ENCODE measurements around the gene DGLUCY. TPM values are rescaled to one million over a fixed set of nuclear protein-coding genes. Genes with fewer than 3 reads are reported as not detected.

Gene DGLUCY
- total and polyA plus RNA-seq, 2 of the 8 experiments (the other 6 are each of a cell fraction or from before 2014, with no cell fraction given) = 24.9 to 31.8 TPM

DNA sequence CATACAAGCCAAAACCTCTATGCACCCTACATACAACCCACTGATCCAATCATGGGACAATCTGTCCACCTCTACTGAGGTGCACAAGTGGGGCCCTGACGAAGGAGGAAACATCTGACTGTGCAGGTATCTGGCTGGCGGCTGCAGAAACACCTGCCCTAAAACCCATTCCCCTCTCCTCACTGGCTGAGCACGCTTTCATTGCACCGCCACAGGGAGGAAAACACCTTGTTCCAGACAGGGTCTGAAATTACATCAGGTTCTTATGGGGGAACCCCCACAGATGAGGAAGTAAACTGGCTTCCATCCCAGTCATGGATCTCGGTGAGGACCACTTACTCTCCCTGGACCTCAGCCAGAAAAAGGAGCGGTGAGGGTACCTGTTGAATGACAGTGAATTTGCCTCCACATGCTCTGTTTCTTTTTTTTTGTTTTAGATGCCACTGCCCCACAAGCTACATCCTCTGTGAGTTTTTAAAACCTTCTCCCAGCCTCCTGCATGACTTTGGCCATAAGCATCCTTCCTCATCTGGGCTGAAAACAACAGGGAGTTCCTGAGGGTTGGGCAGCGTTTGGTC lies 23.8 kb upstream of the DGLUCY start:
- no peak for DNase-seq (ENCODE audit: low read depth in 1 of 2, low spot score in 2 of 2)
- H3K4me1 ChIP-seq (replicated peaks in 1 of 4; ENCODE audit: control insufficient read depth in 3 of 4, insufficient read depth in 4 of 4, low read length in 3 of 4) = no peaks in the 10 kb centered on the region
- no peak for FAIRE-seq
- H3K4me2 ChIP-seq (ENCODE audit: insufficient read depth in 1 of 2, low read depth in 2 of 2, low read length in 2 of 2) = no peak overlapping the region
- H3K4ac ChIP-seq (replicated peaks; ENCODE audit: insufficient read length, low read depth, low read length) = no peak overlapping the region
- H3K9me3 ChIP-seq (ENCODE audit: insufficient read depth in 2 of 2, low read depth in 1 of 2, low read length in 1 of 2) = no peaks in the 10 kb centered on the region
- H3K36me3 ChIP-seq (ENCODE audit: control insufficient read depth in 2 of 4, insufficient read depth in 4 of 4, low read length in 3 of 4) = no peaks in the 10 kb centered on the region
- H4K8ac ChIP-seq (ENCODE audit: extremely low read depth, insufficient read depth, low read length) = no peak overlapping the region
- no peak overlapping the region for H2BK5ac ChIP-seq (ENCODE audit: low read depth, low read length)
- no peaks in the 10 kb centered on the region for H3K79me2 ChIP-seq (ENCODE audit: control insufficient read depth in 1 of 2, insufficient read depth in 2 of 2, low read length in 2 of 2)
- H4K91ac ChIP-seq (replicated peaks; ENCODE audit: insufficient read length, low read length) = no peak overlapping the region
- H4K5ac ChIP-seq (ENCODE audit: insufficient read length, low read depth, low read length) = no peak overlapping the region
- H2BK120ac ChIP-seq (replicated peaks; ENCODE audit: low read depth, low read length) = no peak overlapping the region
- no peak overlapping the region for H3K9ac ChIP-seq (replicated peaks in 1 of 4; ENCODE audit: extremely low read depth in 1 of 4, low read depth in 3 of 4, low read length in 3 of 4)
- ChIA-PET CTCF (ENCODE audit: partially characterized antibody) (interaction anchor here (0.8 kb wide), 1 partner anchor 36 kb away, joined by 4 read pairs; no protein-coding TSS in a partner anchor), POLR2A (ENCODE audit: partially characterized antibody) (no interaction called here)
- H3K56ac ChIP-seq (replicated peaks; ENCODE audit: insufficient read length, low read depth, low read length) = no peak overlapping the region
- no peaks in the 10 kb centered on the region for H3K23me2 ChIP-seq (ENCODE audit: low read depth, low read length)
- no peaks in the 10 kb centered on the region for H4K20me1 ChIP-seq (replicated peaks in 1 of 2; ENCODE audit: control insufficient read depth in 1 of 2, insufficient read depth in 2 of 2, low read length in 2 of 2)
- H3K79me1 ChIP-seq (ENCODE audit: low read depth, low read length) = no peaks in the 10 kb centered on the region
- H3K14ac ChIP-seq (ENCODE audit: insufficient read length) = no peak overlapping the region
- H3K4me3 ChIP-seq (ENCODE audit: extremely low read depth in 1 of 4, insufficient read depth in 2 of 4, low read depth in 3 of 4, low read length in 4 of 4) = no peak overlapping the region
- no peak overlapping the region for H3K23ac ChIP-seq (ENCODE audit: insufficient read length)
- H2AK5ac ChIP-seq (ENCODE audit: low read depth, low read length) = no peak overlapping the region
- no peak overlapping the region for H2BK15ac ChIP-seq (ENCODE audit: low read length)
- H3K27ac ChIP-seq (ENCODE audit: low read depth, low read length) = no peak overlapping the region
- H3K18ac ChIP-seq (ENCODE audit: extremely low read depth, low read length) = no peak overlapping the region
- WGBS, 2 experiments (ENCODE audit: extremely low coverage in 1 of 2, insufficient coverage in 1 of 2, insufficient read length in 1 of 2, insufficient replicate concordance in 2 of 2, low coverage in 1 of 2, low lambda C conversion rate in 2 of 2, missing lambda C conversion rate in 1 of 2) = 98% methylated on average over 7 of the region's 7 CpGs; no CpG with 5 or more reads in 1 of the 2 experiments
- H2BK12ac ChIP-seq (ENCODE audit: low read depth, low read length) = no peak overlapping the region
- H2AFZ ChIP-seq (ENCODE audit: low read length) = no peak overlapping the region
- H3K27me3 ChIP-seq (replicated peaks in 1 of 4; ENCODE audit: control insufficient read depth in 3 of 4, extremely low read depth in 1 of 4, insufficient read depth in 3 of 4, low read length in 3 of 4) = no peaks in the 10 kb centered on the region
- no peak overlapping the region for H2BK20ac ChIP-seq (ENCODE audit: low read length)
- TF ChIP-seq NANOG (IDR thresholded peaks at IDR 0.05; ENCODE audit: insufficient read depth, low read depth, low read length, poor library complexity, severe bottlenecking) (no peak), SAP30 (IDR thresholded peaks at IDR 0.05; ENCODE audit: insufficient read depth, insufficient replicate concordance, low read length) (no peak), BACH1 (IDR thresholded peaks at IDR 0.05; ENCODE audit: low read length) (no peak), GABPA (IDR thresholded peaks at IDR 0.05; ENCODE audit: borderline replicate concordance, insufficient read depth, low read length) (no peak), PHF8 (conservative IDR thresholded peaks at IDR 0.05; ENCODE audit: low read depth, low read length) (no peak), SIRT6 (IDR thresholded peaks at IDR 0.05; ENCODE audit: low read length) (no peak), MAFK (IDR thresholded peaks at IDR 0.05; ENCODE audit: low read depth, low read length) (no peak), CEBPB (IDR thresholded peaks at IDR 0.05; ENCODE audit: low read depth, low read length) (no peak), SIN3A (conservative IDR thresholded peaks at IDR 0.05 in 1 of 2, IDR thresholded peaks at IDR 0.05 in 1 of 2; ENCODE audit: low read depth in 1 of 2, low read length in 2 of 2) (no peak)
- TF ChIP-seq, protein P1, sequence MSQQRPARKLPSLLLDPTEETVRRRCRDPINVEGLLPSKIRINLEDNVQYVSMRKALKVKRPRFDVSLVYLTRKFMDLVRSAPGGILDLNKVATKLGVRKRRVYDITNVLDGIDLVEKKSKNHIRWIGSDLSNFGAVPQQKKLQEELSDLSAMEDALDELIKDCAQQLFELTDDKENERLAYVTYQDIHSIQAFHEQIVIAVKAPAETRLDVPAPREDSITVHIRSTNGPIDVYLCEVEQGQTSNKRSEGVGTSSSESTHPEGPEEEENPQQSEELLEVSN (IDR thresholded peaks at IDR 0.05) = no peak
- TF ChIP-seq, protein P2, sequence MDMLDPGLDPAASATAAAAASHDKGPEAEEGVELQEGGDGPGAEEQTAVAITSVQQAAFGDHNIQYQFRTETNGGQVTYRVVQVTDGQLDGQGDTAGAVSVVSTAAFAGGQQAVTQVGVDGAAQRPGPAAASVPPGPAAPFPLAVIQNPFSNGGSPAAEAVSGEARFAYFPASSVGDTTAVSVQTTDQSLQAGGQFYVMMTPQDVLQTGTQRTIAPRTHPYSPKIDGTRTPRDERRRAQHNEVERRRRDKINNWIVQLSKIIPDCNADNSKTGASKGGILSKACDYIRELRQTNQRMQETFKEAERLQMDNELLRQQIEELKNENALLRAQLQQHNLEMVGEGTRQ (IDR thresholded peaks at IDR 0.05; ENCODE audit: low read length) = no peak
